ENCODE measurements around the gene HBQ1.

The HBQ1 gene

GRCh38 chr16:180101-180675 is at the start of gene HBQ1:
HBQ1 (plus strand) TSS chr16:180459; CDS start chr16:180487, 28 bp downstream.
- Histone ChIP-seq H3K9ac (ENCODE audit: low read depth, low read length) (no peak within 1 kb of the TSS), H3K9me3 (ENCODE audit: insufficient read depth, low read depth, low read length) (peaks cover 5% of the 10 kb centered on the region; the same call in 1 of the 2 replicates), H3K27me3 (ENCODE audit: insufficient read depth, low read length) (peaks cover 57% of the 10 kb centered on the region), H3K4me1 (ENCODE audit: insufficient read depth, low read length) (no peaks in the 10 kb centered on the region), H3K27ac (ENCODE audit: low read length) (no peak within 1 kb of the TSS), H3K4me3 (ENCODE audit: low read length) (peak within 1 kb of the TSS; percentile 51; the same call in 1 of the 2 replicates), H3K36me3 (ENCODE audit: insufficient read depth, low read depth, low read length) (no peaks in the 10 kb centered on the region)

GRCh38 chr16:130533-131173 is 49.6 kb upstream of the HBQ1 start:
- Histone ChIP-seq H3K9me3 (ENCODE audit: insufficient read depth, low read depth, low read length) (no peaks in the 10 kb centered on the region), H3K27me3 (ENCODE audit: insufficient read depth, low read length) (no peaks in the 10 kb centered on the region), H3K9ac (ENCODE audit: low read depth, low read length) (no peak overlapping the region), H3K27ac (ENCODE audit: low read length) (no peak overlapping the region), H3K4me1 (ENCODE audit: insufficient read depth, low read length) (no peaks in the 10 kb centered on the region), H3K36me3 (ENCODE audit: insufficient read depth, low read depth, low read length) (no peaks in the 10 kb centered on the region), H3K4me3 (ENCODE audit: low read length) (no peak overlapping the region)

GRCh38 chr16:132120-132519 is 48.1 kb upstream of the HBQ1 start:
- no peak overlapping the region for H3K27ac ChIP-seq (ENCODE audit: low read length)
- no peaks in the 10 kb centered on the region for H3K36me3 ChIP-seq (ENCODE audit: insufficient read depth, low read depth, low read length)
- H3K9ac ChIP-seq (ENCODE audit: low read depth, low read length), result no peak overlapping the region
- H3K4me1 ChIP-seq (ENCODE audit: insufficient read depth, low read length), result no peaks in the 10 kb centered on the region
- no peaks in the 10 kb centered on the region for H3K9me3 ChIP-seq (ENCODE audit: insufficient read depth, low read depth, low read length)
- no peaks in the 10 kb centered on the region for H3K27me3 ChIP-seq (ENCODE audit: insufficient read depth, low read length)
- H3K4me3 ChIP-seq (ENCODE audit: low read length), result no peak overlapping the region

- Histone ChIP-seq H3K9ac (ENCODE audit: low read depth, low read length) (no peak overlapping the region), H3K9me3 (ENCODE audit: insufficient read depth, low read depth, low read length) (no peaks in the 10 kb centered on the region), H3K27ac (ENCODE audit: low read length) (no peak overlapping the region), H3K4me1 (ENCODE audit: insufficient read depth, low read length) (no peaks in the 10 kb centered on the region), H3K27me3 (ENCODE audit: insufficient read depth, low read length) (no peaks in the 10 kb centered on the region), H3K36me3 (ENCODE audit: insufficient read depth, low read depth, low read length) (no peaks in the 10 kb centered on the region), H3K4me3 (ENCODE audit: low read length) (no peak overlapping the region)
Observed at GRCh38 chr16:133716-134115, 46.5 kb upstream of the HBQ1 start.

GRCh38 chr16:138049-138417 is 42.2 kb upstream of the HBQ1 start:
- H3K9me3 ChIP-seq (ENCODE audit: insufficient read depth, low read depth, low read length), result no peaks in the 10 kb centered on the region
- no peak overlapping the region for H3K27ac ChIP-seq (ENCODE audit: low read length)
- H3K9ac ChIP-seq (ENCODE audit: low read depth, low read length), result peak overlapping the region; percentile 79; the same call in 1 of the 2 replicates
- H3K4me3 ChIP-seq (ENCODE audit: low read length), result peak overlapping the region; percentile 78
- H3K27me3 ChIP-seq (ENCODE audit: insufficient read depth, low read length), result 0 out of 2 replicates have a peak, but pooled peaks cover 3% of the 10 kb centered on the region
- H3K36me3 ChIP-seq (ENCODE audit: insufficient read depth, low read depth, low read length), result no peaks in the 10 kb centered on the region
- H3K4me1 ChIP-seq (ENCODE audit: insufficient read depth, low read length), result no peaks in the 10 kb centered on the region

GRCh38 chr16:140175-140857 is 39.9 kb upstream of the HBQ1 start:
- no peaks in the 10 kb centered on the region for H3K4me1 ChIP-seq (ENCODE audit: insufficient read depth, low read length)
- no peaks in the 10 kb centered on the region for H3K36me3 ChIP-seq (ENCODE audit: insufficient read depth, low read depth, low read length)
- no peak overlapping the region for H3K9ac ChIP-seq (ENCODE audit: low read depth, low read length)
- H3K4me3 ChIP-seq (ENCODE audit: low read length), result no peak overlapping the region
- 0 out of 2 replicates have a peak, but pooled peaks cover 3% of the 10 kb centered on the region for H3K27me3 ChIP-seq (ENCODE audit: insufficient read depth, low read length)
- no peaks in the 10 kb centered on the region for H3K9me3 ChIP-seq (ENCODE audit: insufficient read depth, low read depth, low read length)
- H3K27ac ChIP-seq (ENCODE audit: low read length), result no peak overlapping the region

GRCh38 chr16:142405-142967 is 37.8 kb upstream of the HBQ1 start:
- H3K4me3 ChIP-seq (ENCODE audit: low read length), result no peak overlapping the region
- H3K36me3 ChIP-seq (ENCODE audit: insufficient read depth, low read depth, low read length), result no peaks in the 10 kb centered on the region
- H3K27ac ChIP-seq (ENCODE audit: low read length), result no peak overlapping the region
- no peak overlapping the region for H3K9ac ChIP-seq (ENCODE audit: low read depth, low read length)
- no peaks in the 10 kb centered on the region for H3K4me1 ChIP-seq (ENCODE audit: insufficient read depth, low read length)
- 0 out of 2 replicates have a peak, but pooled peaks cover 3% of the 10 kb centered on the region for H3K27me3 ChIP-seq (ENCODE audit: insufficient read depth, low read length)
- no peaks in the 10 kb centered on the region for H3K9me3 ChIP-seq (ENCODE audit: insufficient read depth, low read depth, low read length)

- Histone ChIP-seq H3K4me1 (ENCODE audit: insufficient read depth, low read length) (no peaks in the 10 kb centered on the region), H3K27ac (ENCODE audit: low read length) (no peak overlapping the region), H3K9me3 (ENCODE audit: insufficient read depth, low read depth, low read length) (no peaks in the 10 kb centered on the region), H3K9ac (ENCODE audit: low read depth, low read length) (no peak overlapping the region), H3K27me3 (ENCODE audit: insufficient read depth, low read length) (0 out of 2 replicates have a peak, but pooled peaks cover 3% of the 10 kb centered on the region), H3K36me3 (ENCODE audit: insufficient read depth, low read depth, low read length) (no peaks in the 10 kb centered on the region), H3K4me3 (ENCODE audit: low read length) (no peak overlapping the region)
Observed at GRCh38 chr16:143047-143446, 37.2 kb upstream of the HBQ1 start.

- Histone ChIP-seq H3K9ac (ENCODE audit: low read depth, low read length) (no peak overlapping the region), H3K36me3 (ENCODE audit: insufficient read depth, low read depth, low read length) (no peaks in the 10 kb centered on the region), H3K27ac (ENCODE audit: low read length) (no peak overlapping the region), H3K9me3 (ENCODE audit: insufficient read depth, low read depth, low read length) (no peaks in the 10 kb centered on the region), H3K4me3 (ENCODE audit: low read length) (no peak overlapping the region), H3K4me1 (ENCODE audit: insufficient read depth, low read length) (no peaks in the 10 kb centered on the region), H3K27me3 (ENCODE audit: insufficient read depth, low read length) (peaks cover 3% of the 10 kb centered on the region)
Observed at GRCh38 chr16:143456-143855, 36.8 kb upstream of the HBQ1 start.

- Histone ChIP-seq H3K27ac (ENCODE audit: low read length) (no peak overlapping the region), H3K36me3 (ENCODE audit: insufficient read depth, low read depth, low read length) (no peaks in the 10 kb centered on the region), H3K9me3 (ENCODE audit: insufficient read depth, low read depth, low read length) (no peaks in the 10 kb centered on the region), H3K4me1 (ENCODE audit: insufficient read depth, low read length) (no peaks in the 10 kb centered on the region), H3K4me3 (ENCODE audit: low read length) (no peak overlapping the region), H3K27me3 (ENCODE audit: insufficient read depth, low read length) (peaks cover 15% of the 10 kb centered on the region), H3K9ac (ENCODE audit: low read depth, low read length) (no peak overlapping the region)
Observed at GRCh38 chr16:144797-145252, 35.4 kb upstream of the HBQ1 start.

GRCh38 chr16:146646-147045 is 33.6 kb upstream of the HBQ1 start:
- no peak overlapping the region for H3K9ac ChIP-seq (ENCODE audit: low read depth, low read length)

More at GRCh38 chr16:146646-147045, 33.6 kb upstream of the HBQ1 start:
- H3K36me3 ChIP-seq (ENCODE audit: insufficient read depth, low read depth, low read length), result no peaks in the 10 kb centered on the region
- H3K4me3 ChIP-seq (ENCODE audit: low read length), result no peak overlapping the region
- H3K27ac ChIP-seq (ENCODE audit: low read length), result no peak overlapping the region
- H3K27me3 ChIP-seq (ENCODE audit: insufficient read depth, low read length), result peaks cover 24% of the 10 kb centered on the region
- H3K4me1 ChIP-seq (ENCODE audit: insufficient read depth, low read length), result no peaks in the 10 kb centered on the region
- no peaks in the 10 kb centered on the region for H3K9me3 ChIP-seq (ENCODE audit: insufficient read depth, low read depth, low read length)

All from iPS-20b (cell line).